Measurements from ENCODE around the gene AATF.

DNA sequence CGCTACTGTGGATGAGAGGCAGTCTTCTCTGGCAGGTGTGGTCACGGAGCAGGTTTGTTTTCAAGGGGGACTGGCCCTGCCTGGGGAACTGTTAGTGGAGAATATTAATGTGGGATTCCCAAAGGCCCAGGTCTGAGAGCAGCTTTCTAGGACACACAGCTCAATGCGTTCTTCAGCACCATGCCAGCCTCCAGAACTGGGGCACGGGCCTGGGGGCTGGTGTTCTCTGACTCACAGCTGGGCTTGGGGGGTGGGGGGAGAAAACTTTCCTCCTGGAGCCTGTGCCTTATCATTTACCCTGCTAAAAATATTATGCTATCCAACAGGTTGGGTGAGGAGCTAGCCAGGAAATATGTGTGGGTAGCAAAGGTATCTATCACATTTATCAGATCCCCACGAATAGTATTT lies 24.9 kb upstream of the AATF start:
- TF ChIP-seq, protein P1, sequence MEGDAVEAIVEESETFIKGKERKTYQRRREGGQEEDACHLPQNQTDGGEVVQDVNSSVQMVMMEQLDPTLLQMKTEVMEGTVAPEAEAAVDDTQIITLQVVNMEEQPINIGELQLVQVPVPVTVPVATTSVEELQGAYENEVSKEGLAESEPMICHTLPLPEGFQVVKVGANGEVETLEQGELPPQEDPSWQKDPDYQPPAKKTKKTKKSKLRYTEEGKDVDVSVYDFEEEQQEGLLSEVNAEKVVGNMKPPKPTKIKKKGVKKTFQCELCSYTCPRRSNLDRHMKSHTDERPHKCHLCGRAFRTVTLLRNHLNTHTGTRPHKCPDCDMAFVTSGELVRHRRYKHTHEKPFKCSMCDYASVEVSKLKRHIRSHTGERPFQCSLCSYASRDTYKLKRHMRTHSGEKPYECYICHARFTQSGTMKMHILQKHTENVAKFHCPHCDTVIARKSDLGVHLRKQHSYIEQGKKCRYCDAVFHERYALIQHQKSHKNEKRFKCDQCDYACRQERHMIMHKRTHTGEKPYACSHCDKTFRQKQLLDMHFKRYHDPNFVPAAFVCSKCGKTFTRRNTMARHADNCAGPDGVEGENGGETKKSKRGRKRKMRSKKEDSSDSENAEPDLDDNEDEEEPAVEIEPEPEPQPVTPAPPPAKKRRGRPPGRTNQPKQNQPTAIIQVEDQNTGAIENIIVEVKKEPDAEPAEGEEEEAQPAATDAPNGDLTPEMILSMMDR (IDR thresholded peaks at IDR 0.05; ENCODE audit: low read depth, low read length): no peak
- TF ChIP-seq POLR2A (IDR thresholded peaks at IDR 0.05; ENCODE audit: extremely low read depth, insufficient read length): no peak
- TF ChIP-seq, protein P2, sequence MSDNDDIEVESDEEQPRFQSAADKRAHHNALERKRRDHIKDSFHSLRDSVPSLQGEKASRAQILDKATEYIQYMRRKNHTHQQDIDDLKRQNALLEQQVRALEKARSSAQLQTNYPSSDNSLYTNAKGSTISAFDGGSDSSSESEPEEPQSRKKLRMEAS (IDR thresholded peaks at IDR 0.05; ENCODE audit: low read depth, low read length): no peak

Data from NB4 (cell line).